GM19395 (cell line): ENCODE results near the gene BCAT1.

Source experiments
- ATAC-seq: cut with Tn5 transposase; IDR thresholded peaks from one replicate; pipeline ENCODE4 v1.9.1; 2021; ENCODE audit warnings: mild to moderate bottlenecking, moderate library complexity; ENCODE audit not compliant: unreplicated experiment

BCAT1 gene

DNA sequence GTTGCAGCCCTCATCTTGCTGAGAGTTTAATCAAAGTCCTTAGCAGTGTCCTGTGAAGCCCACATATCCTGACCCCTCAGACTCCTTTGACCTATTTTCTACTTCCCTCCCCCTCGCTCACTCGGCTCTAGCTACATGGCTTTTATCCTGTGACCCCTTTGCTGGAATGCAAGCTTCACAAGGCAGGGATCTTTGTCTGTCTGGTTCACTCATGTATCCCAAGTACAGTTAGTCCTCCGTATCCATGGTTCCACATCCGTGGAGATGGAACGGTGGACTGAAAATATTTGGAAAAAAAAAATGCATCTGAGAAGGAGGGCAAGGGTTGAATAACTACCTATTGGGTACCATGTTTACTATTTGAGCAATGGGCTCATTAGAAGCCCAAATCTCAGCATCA, 173.8 kb downstream of the BCAT1 start:
- ATAC-seq, result no peak

DNA sequence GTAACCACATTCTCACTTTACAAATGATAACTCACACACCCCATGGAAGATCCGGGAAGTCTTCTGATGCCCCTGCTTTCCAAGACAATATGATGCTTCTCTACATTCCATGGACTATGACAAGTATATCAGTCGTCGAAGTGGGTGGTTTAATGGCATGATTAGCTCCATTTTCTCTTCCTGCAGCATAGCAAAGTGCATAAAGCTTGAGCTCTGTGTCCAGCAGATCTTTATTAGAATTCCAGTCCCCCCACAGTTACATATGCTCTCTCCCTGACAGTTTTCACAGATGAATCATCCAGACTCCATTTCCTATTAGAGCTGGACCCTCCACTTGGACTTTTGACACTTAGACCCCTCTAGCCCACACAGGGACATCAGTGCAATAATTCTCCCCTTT, 174.9 kb downstream of the BCAT1 start:
- ATAC-seq, result no peak

- ATAC-seq, result no peak
Measured at GRCh38 chr12:24772813-24773212, 176.1 kb downstream of the BCAT1 start.

- ATAC-seq, result no peak
Measured at GRCh38 chr12:24770821-24771220, 178.1 kb downstream of the BCAT1 start.

DNA sequence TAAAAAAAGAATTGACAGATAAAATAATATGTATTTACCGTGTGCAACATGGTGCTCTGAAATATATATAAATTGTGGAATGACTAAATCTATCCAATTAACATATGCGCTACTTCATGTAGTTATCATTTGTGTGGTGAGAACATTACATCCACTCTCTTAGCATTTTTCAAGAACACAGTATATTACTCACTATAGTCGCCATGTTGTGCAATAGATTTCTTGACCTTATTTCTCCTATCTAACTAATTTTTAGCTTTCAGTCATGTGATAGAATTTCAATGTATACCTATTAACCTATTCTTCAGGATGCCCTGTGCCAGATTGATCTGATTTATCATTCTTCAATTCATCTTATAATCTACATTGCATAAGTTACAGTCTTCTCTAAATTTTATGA, 178.6 kb downstream of the BCAT1 start:
- ATAC-seq, result no peak

GRCh38 chr12:24769682-24770081, 179.2 kb downstream of the BCAT1 start:
- ATAC-seq, result no peak

DNA sequence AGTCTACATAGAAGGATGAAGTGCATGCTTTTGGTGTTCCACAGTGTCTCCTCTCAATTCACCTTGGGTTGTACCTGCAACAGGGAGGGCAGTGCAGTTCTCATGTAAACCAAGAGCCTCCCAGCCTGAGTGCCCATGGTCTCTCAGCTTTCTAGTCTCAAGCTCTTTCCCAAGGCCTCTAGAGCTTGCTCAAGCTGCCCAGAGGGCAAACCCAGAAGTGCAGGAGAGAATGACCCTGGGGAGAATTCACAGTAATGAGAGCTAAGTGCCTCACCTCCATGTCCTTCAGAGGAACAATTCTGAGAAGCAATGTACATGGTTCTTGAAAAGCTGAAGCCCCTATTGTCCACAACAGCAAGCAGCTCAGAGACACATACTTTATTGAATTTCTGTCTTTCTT, 180.5 kb downstream of the BCAT1 start:
- ATAC-seq, result no peak

DNA sequence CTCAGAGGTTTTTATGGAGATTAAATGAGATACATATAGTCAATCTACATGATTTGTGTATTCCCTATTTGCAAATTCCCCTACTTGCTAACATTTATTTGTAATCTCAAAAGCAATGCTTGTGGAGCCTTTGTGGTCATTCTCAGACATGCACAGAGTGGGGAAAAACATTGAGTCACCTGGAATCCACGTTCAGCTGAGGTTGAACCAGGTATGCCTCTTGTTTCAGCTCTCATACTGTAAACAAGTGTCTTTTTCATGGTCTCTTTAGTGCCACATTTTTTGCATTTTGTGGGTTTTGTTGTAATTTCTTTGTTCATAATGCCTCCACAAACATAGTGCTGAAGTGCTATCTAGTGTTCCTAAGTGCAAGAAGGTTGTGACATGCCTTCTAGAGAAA, 181.9 kb downstream of the BCAT1 start:
- no peak for ATAC-seq

GRCh38 chr12:24764712-24765111, 184.2 kb downstream of the BCAT1 start:
- no peak for ATAC-seq

- ATAC-seq, result no peak
Measured at GRCh38 chr12:24760606-24761378, 188.1 kb downstream of the BCAT1 start.

- ATAC-seq, result no peak
Measured at GRCh38 chr12:24760162-24760561, 188.7 kb downstream of the BCAT1 start.
